ENCODE data around the gene CCIN. TPM values are rescaled to one million over a fixed set of nuclear protein-coding genes. Genes with fewer than 3 reads are reported as not detected.

Gene CCIN
- total RNA-seq, 4 donors from 2014 or later = 0.34 to 0.49 (median 0.38) TPM; not detected in 1

GRCh38 chr9:36148311-36149051, 20.7 kb upstream of the CCIN start:
- TF ChIP-seq CTCF (IDR thresholded peaks at IDR 0.05; ENCODE audit: low read depth) = no peak

DNA sequence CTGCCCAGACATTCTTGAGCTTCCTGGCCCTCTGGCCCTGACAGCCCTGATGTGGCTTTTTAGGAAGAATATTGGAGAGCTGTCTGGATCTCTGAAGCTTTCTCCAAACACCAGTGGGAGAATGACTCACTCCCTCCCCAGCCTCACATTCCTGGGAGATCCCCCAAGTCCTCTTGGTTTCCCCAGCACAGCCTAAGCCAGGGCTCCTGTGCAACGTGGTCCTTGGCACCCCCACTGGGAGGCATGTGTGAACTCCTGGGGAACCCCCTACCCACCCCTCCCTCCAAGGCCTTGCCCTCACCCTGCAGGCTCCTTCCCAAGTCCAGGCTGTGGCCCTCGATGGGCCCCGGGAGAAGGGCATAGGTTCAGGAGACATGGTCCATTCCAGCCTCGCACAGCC, 20.0 kb upstream of the CCIN start:
- TF ChIP-seq CTCF (IDR thresholded peaks at IDR 0.05; ENCODE audit: low read depth) = no peak

DNA sequence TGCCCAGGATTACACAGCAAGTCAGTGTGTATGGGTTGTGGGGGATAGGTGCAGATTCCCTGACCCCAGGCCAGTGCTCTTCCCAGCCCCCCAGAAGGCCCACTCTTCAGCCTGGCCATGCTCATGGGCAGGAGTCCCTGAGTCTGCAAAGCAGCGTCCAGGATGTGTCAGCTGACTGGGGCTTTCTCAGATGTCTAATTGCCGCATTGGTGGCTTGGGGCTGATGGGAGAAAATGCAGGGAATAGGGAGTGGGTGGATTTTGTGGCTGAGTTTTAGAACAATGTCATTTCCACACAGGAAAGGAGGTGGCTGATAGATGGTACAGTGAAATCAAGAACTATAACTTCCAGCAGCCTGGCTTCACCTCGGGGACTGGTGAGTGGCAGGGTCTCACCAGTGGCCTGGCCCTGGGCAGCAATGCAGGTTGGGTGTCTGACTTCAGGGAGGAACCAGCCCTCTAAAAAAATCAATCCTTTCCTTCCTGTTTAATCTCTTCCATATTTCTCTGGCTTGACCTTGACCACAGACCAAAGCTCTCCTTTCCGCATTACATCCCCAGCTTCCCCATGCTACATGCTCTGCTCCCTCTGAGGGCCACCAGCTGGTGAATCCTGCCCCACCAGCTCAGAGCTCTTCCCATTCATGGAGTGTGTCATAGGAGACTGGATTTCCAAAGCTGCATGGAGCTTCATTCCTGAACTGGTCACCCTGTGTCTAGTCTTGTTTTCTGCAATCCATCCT, 18.4 kb upstream of the CCIN start:
- TF ChIP-seq CTCF (IDR thresholded peaks at IDR 0.05; ENCODE audit: low read depth) = no peak

DNA sequence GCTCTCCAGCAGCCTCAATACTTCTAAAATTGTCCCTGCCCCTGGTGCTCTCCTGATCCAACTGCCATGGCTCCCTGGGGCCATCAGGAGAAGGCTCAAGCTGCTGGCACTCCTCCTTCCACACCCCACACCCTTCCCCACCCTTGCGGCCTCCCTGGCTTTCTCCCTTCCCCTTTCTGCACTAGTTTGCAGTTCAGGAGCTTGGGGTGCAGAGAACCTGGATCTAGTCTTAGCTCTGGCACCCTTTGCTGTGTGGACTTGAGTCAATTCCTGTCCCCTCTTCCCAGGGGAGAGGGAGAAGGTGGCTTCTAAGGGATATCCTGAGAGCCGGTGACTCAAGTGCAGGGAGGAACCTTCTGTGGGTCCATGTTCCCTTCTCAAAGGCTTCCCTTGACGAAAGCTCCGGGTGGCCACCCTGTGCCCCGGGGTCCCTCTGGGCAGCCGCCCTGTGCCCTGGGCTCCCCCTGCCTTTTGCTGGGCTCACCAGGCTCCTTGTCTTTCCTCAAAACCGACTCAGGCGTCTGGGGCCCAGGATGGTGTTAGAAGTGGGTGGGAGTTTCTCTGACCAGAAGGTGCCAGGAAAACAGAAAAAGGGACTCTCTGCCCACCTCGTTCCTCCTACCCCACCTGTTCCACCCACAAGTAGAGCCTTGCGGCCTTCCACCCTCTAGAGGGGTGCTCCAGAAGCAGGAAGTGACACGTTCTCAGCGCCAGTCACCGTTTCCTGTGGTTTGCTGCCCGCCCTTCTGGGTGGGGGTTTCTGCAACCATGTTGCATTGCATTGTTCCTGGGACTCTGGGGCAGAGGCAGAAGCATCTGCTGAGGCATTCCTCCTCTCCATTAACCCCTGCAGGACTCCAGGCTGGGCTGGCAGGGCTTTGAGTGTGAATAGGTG, 17.6 kb upstream of the CCIN start:
- TF ChIP-seq CTCF (IDR thresholded peaks at IDR 0.05; ENCODE audit: low read depth) = no peak

GRCh38 chr9:36152741-36153438, 16.3 kb upstream of the CCIN start:
- TF ChIP-seq CTCF (IDR thresholded peaks at IDR 0.05; ENCODE audit: low read depth) = no peak

- TF ChIP-seq CTCF (IDR thresholded peaks at IDR 0.05; ENCODE audit: low read depth) = no peak
These were observed 15.4 kb upstream of the CCIN start for GRCh38 chr9:36153746-36154145.

All from subcutaneous adipose tissue (tissue), 4 donors.